Bronchial smooth muscle cell (primary cell): ENCODE measurements around the gene ZNF20. TPM values are rescaled to one million over a fixed set of nuclear protein-coding genes. Genes with fewer than 3 reads are reported as not detected.

Source experiments
- total RNA-seq: library from RNA; depleted of rRNA; stranded (reverse); fragments of >200 nt; gene quantifications from 2 replicates; pipeline ENCODE4 v1.2.1, GENCODE V29; 2014

The ZNF20 gene
- 3.8 and 4.4 TPM in 2 replicates for total RNA-seq

GRCh38 chr19:12139885-12140544, at the start of gene ZNF20:
ZNF20 (minus strand) TSS chr19:12140350; CDS start chr19:12140182, 168 bp downstream.

GRCh38 chr19:12162882-12163806, 23.0 kb upstream of the ZNF20 start, which contains the start of gene ZNF136:
ZNF136 (plus strand) TSS chr19:12163096; CDS start chr19:12163204, 108 bp downstream.

DNA sequence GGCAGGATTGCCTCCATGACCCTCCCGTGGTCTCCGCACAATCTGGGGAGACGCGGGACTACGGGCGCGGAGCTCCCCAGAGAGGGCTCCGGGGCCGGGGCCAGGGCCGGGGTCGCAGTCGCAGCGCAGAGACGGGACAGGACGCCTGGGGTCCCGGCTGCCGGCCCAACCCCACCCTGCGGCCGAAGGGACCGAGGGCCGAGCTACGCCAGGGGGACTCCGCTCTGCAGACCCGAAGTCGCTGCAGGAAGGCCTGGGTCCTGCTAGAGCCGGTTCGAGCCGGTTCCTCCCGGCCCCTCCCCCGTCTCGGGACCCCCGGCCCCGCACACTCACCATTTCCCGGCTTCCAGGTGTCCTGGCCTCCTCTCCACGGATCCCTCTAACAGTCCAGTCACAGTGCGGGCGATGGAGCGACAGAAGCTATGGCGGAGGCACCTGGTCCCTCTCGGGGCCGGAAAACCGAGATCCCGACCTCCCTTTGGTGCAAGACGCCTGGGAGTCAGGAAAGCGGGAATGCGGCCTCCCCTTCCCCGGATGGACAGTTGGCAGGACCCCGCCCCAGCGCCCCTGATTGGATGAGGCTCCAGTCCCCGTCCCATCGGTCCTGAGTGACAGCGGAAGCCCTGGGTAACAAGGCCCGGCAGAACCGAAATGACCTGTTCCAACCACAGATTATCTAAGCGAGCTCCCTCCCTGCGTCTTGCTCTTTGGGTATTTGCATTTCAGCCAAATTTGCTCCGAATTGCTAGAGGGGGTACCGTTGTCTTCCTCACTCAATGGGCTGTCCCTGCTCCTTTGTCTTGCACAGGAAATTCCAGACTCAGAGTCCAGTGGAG, 16.3 kb upstream of the ZNF20 start, which contains the start of gene ZNF625:
Gene ZNF625 (minus strand): TSS at position 512 of the 836 bp plus-strand sequence. CDS start 176 bp downstream, at position 336.

Other genes starting within 250 kb of the ZNF20 start
- gene ZNF700, start 215.2 kb downstream of the ZNF20 start, total RNA-seq: 5.5 and 6.9 TPM in 2 replicates
- 0.86 and 2.5 TPM in 2 replicates for gene ZNF763, start 175.3 kb downstream of the ZNF20 start, total RNA-seq
- 4.0 and 4.9 TPM in 2 replicates for gene ZNF433, start 104.7 kb downstream of the ZNF20 start, total RNA-seq
- 0.09 and 0.16 TPM in 2 replicates for gene ZNF878, start 87.4 kb downstream of the ZNF20 start, total RNA-seq
- 6.6 and 6.8 TPM in 2 replicates for gene ZNF844, start 75.6 kb downstream of the ZNF20 start, total RNA-seq
- gene ZNF625, start 16.4 kb upstream of the ZNF20 start, total RNA-seq: 6.7 and 8.8 TPM in 2 replicates
- gene ZNF136, start 22.7 kb upstream of the ZNF20 start, total RNA-seq: 5.5 and 6.3 TPM in 2 replicates
- 10.2 and 11.0 TPM in 2 replicates for gene ZNF44, start 154.5 kb upstream of the ZNF20 start, total RNA-seq
- gene ZNF563, start 193.3 kb upstream of the ZNF20 start, total RNA-seq: 5.2 and 5.4 TPM in 2 replicates
- 3.8 and 4.3 TPM in 2 replicates for gene ZNF442, start 225.3 kb upstream of the ZNF20 start, total RNA-seq